K562 (cell line): ENCODE results near the gene SLC35B4. TPM values are rescaled to one million over a fixed set of nuclear protein-coding genes. Genes with fewer than 3 reads are reported as not detected.

Experiments
- ATAC-seq: fragments of 200-7000 bp; cut with Tn5 transposase; 3 replicates; pipeline ENCODE4 v1.9.1; 2020; ENCODE audit warnings: moderate library complexity
- BruUV-seq: library from RNA; stranded (reverse); fragments of 400-500 nt; replicated peaks from 2 replicates; lab custom pipeline; 2021; lab: Mats Ljungman, UMichigan
- CTCF ChIA-PET: fragments of 300-600 bp; formaldehyde crosslinking; extraction: SDS; loops from one replicate; lab custom pipeline; 2021; ENCODE audit warnings: low intra/inter-chr PET ratio; lab: Yijun Ruan, JAX
- POLR2A ChIA-PET: fragments of 300-600, 350-650 bp; sonication (Branson Sonifier 250); formaldehyde crosslinking; extraction: SDS; loops from one replicate; lab custom pipeline; 2021; ENCODE audit warnings: antibody characterized with exemption, inconsistent platforms; lab: Yijun Ruan, JAX
- DNase-seq, 4 experiments: peaks; one replicate each; pipeline versions ENCODE4 v3.0.0 to v3.0.0-alpha.2; 2011 to 2018; ENCODE audit warnings: low spot score in 3 of 4, mixed read lengths in 3 of 4; ENCODE audit errors: extremely low read depth in 1 of 4
- FAIRE-seq: peaks from 2 replicates; lab custom pipeline; 2011; peaks lifted over from hg19 to GRCh38; lab: Jason Lieb, UNC
- H2AFZ ChIP-seq: 2 replicates; pipeline ENCODE4 v1.6.0; 2011; ENCODE audit warnings: low read depth, low read length, control low read depth, inconsistent platforms
- H3K27ac ChIP-seq: fragments of 200-600 bp; 3 replicates; pipeline ENCODE4 v1.8.0; 2011; ENCODE audit warnings: low read depth, mild to moderate bottlenecking, control low read depth, inconsistent platforms, low read length, moderate library complexity, mixed read lengths; ENCODE audit errors: extremely low read depth
- H3K27me3 ChIP-seq, 2 experiments: fragments of 300-600 bp in 1 of 2; 2 replicates in 1 of 2; 3 replicates in 1 of 2; pipeline versions ENCODE4 v1.6.0 to v1.8.0; 2011; ENCODE audit warnings: inconsistent platforms in 2 of 2, low read length in 2 of 2, mild to moderate bottlenecking in 1 of 2, mixed read lengths in 1 of 2, moderate library complexity in 1 of 2; ENCODE audit not compliant: control insufficient read depth in 2 of 2, insufficient read depth in 2 of 2
- H3K36me3 ChIP-seq: fragments of 300-600 bp; 3 replicates; pipeline ENCODE4 v1.8.0; 2011; ENCODE audit warnings: mild to moderate bottlenecking, low read length, inconsistent platforms; ENCODE audit not compliant: control insufficient read depth, insufficient read depth
- H3K4me1 ChIP-seq, 2 experiments: fragments of 200-600 bp in 1 of 2; replicated peaks in 1 of 2; 2 replicates in 1 of 2; 3 replicates in 1 of 2; pipeline versions ENCODE4 v1.5.1 to v1.8.0; 2011; ENCODE audit warnings: inconsistent platforms in 2 of 2, low read length in 2 of 2, mild to moderate bottlenecking in 1 of 2, mixed read lengths in 1 of 2, moderate library complexity in 1 of 2; ENCODE audit not compliant: control insufficient read depth in 2 of 2, insufficient read depth in 2 of 2
- H3K4me2 ChIP-seq: 2 replicates; pipeline ENCODE4 v1.6.1; 2011; ENCODE audit warnings: low read length, control low read depth, inconsistent platforms, mixed read lengths; ENCODE audit not compliant: insufficient read depth
- H3K4me3 ChIP-seq: fragments of 200-600 bp; sonication (generic), shearing (Covaris generic); 2 replicates; pipeline ENCODE4 v1.5.1; 2016; ENCODE audit warnings: control low read depth, inconsistent platforms
- H3K79me2 ChIP-seq: fragments of 200-600 bp; 3 replicates; pipeline ENCODE4 v1.8.0; 2011; ENCODE audit warnings: low read length, inconsistent platforms; ENCODE audit not compliant: control insufficient read depth, insufficient read depth
- H3K9ac ChIP-seq, 2 experiments: 2 replicates each; pipeline versions ENCODE4 v1.6.0 to v1.6.1; 2011; ENCODE audit warnings: low read depth in 2 of 2, low read length in 2 of 2, control low read depth in 1 of 2, inconsistent platforms in 1 of 2, mild to moderate bottlenecking in 1 of 2, mixed read lengths in 1 of 2; ENCODE audit not compliant: insufficient read depth in 1 of 2
- H3K9me1 ChIP-seq: one replicate; pipeline ENCODE4 v1.6.0; 2011; ENCODE audit warnings: inconsistent platforms, mild to moderate bottlenecking, low read length, moderate library complexity; ENCODE audit not compliant: control insufficient read depth, insufficient read depth
- H3K9me3 ChIP-seq: replicated peaks from 2 replicates; pipeline ENCODE4 v1.5.1; 2011; ENCODE audit warnings: low read depth, low read length, inconsistent platforms; ENCODE audit not compliant: control insufficient read depth, insufficient read depth
- H4K20me1 ChIP-seq: replicated peaks from 2 replicates; pipeline ENCODE4 v1.6.1; 2011; ENCODE audit warnings: low read length, inconsistent platforms, mixed read lengths; ENCODE audit not compliant: control insufficient read depth, insufficient read depth
- BCLAF1 ChIP-seq, 2 experiments: fragments of 450-650 bp in 1 of 2; IDR thresholded peaks; 2 replicates each; pipeline ENCODE4 v1.6.1; 2011 to 2017; ENCODE audit warnings: low read depth in 2 of 2, antibody characterized with exemption in 1 of 2, borderline replicate concordance in 1 of 2, low read length in 1 of 2, mild to moderate bottlenecking in 1 of 2, mixed read lengths in 1 of 2; ENCODE audit not compliant: control insufficient read depth in 1 of 2
- DMBX1 ChIP-seq: fragments of 250-450 bp; sonication (Bioruptor Pico); IDR thresholded peaks from 2 replicates; pipeline ENCODE4 v1.8.0; 2022; ENCODE audit warnings: inconsistent platforms, mild to moderate bottlenecking, moderate library complexity, borderline replicate concordance
- NFIC ChIP-seq: fragments of 450-650 bp; IDR thresholded peaks from 2 replicates; pipeline ENCODE4 v1.6.1; 2017; ENCODE audit warnings: mild to moderate bottlenecking, inconsistent platforms
- WGBS: fragments of 100-300 bp; shearing (Covaris generic); methylation state at CpG from one replicate; pipeline ENCODE4 v1.1.6; 2016; ENCODE audit warnings: low coverage, mixed read lengths; ENCODE audit not compliant: insufficient coverage; ENCODE audit errors: missing lambda C conversion rate; 5-methylcytosine and 5-hydroxymethylcytosine counted together
- in situ Hi-C: fragments of 300-500 bp; cut with MboI; formaldehyde crosslinking; loops from 4 replicates; pipeline ENCODE4 v1.15.0; 2018; ENCODE audit warnings: inconsistent platforms, mixed read lengths
- intact Hi-C: fragments of 100-400 bp; cut with micrococcal nuclease; formaldehyde crosslinking; loops from 2 replicates; pipeline ENCODE4 v1.14.2; 2022
- polyA plus RNA-seq, 8 experiments: library from polyadenylated mRNA; depleted of rRNA in 4 of 8; stranded (reverse) in 5 of 8; unstranded in 3 of 8; fragments of >200 nt; fragmentation: Nextera tagmentation in 2 of 8; fragmentation: Illumina TruSeq in 1 of 8; extraction: Ambion mirVana in 2 of 8; extraction: Trizol in 1 of 8; gene quantifications; 2 replicates each; pipeline versions ENCODE4 v1.2.1 to v1.2.3, GENCODE V29; 2011 to 2014; ENCODE audit warnings: inconsistent platforms in 1 of 8, missing spikeins in 1 of 8
- total RNA-seq, 7 experiments: library from RNA; depleted of rRNA in 6 of 7; stranded (reverse); fragments of >200 nt in 6 of 7; fragmentation: Illumina TruSeq in 2 of 7; extraction: Trizol in 2 of 7; gene quantifications; 2 replicates each; pipeline versions ENCODE4 v1.2.1 to v1.2.3, GENCODE V29; 2011 to 2021; ENCODE audit warnings: low replicate concordance in 1 of 7

SLC35B4 gene
- total and polyA plus RNA-seq, 9 of the 15 experiments (the other 6 are each of a cell fraction or from before 2014, with no cell fraction given): 6.1 to 34.9 (median 17.6) TPM

GRCh38 chr7:134297489-134297888, 19.2 kb downstream of the SLC35B4 start:
- POLR2A ChIA-PET: no interaction called here
- WGBS: 87% methylated on average over 2 of the region's 2 CpGs
- FAIRE-seq: no peak

More at GRCh38 chr7:134297489-134297888, 19.2 kb downstream of the SLC35B4 start:
- no peaks in the 10 kb centered on the region for H3K9me3 ChIP-seq
- H3K79me2 ChIP-seq: no peaks in the 10 kb centered on the region
- no peak overlapping the region for H3K4me3 ChIP-seq
- DNase-seq: no peak
- no peak overlapping the region for H2AFZ ChIP-seq
- H4K20me1 ChIP-seq: no peaks in the 10 kb centered on the region
- no peak for ATAC-seq
- H3K4me2 ChIP-seq: no peak overlapping the region
- no peaks in the 10 kb centered on the region for H3K4me1 ChIP-seq
- intact Hi-C loops (no loop called here), in situ Hi-C loops (no loop called here)
- H3K27me3 ChIP-seq: no peaks in the 10 kb centered on the region
- H3K9ac ChIP-seq: no peak overlapping the region
- H3K36me3 ChIP-seq: peaks cover 61% of the 10 kb centered on the region
- no peak overlapping the region for H3K27ac ChIP-seq
- no TSS peak for BruUV-seq
- TF ChIP-seq NFIC (peak; percentile 61), BCLAF1 (IDR thresholded peaks at IDR 0.05; ENCODE audit: borderline replicate concordance in 1 of 2, control insufficient read depth in 1 of 2, low read depth in 2 of 2, low read length in 1 of 2) (no peak), DMBX1 (CRISPR knock-in tag) (no peak)
- no peaks in the 10 kb centered on the region for H3K9me1 ChIP-seq
- CTCF ChIA-PET: no interaction called here
